CD14-positive monocyte (primary cell): ENCODE results near the gene ACKR4. TPM values are rescaled to one million over a fixed set of nuclear protein-coding genes. Genes with fewer than 3 reads are reported as not detected.

Source experiments
- DNase-seq, 3 donors: peaks; one replicate each; pipeline ENCODE4 v3.0.0-alpha.2; 2011 to 2022
- H2AFZ ChIP-seq: 2 replicates; pipeline ENCODE4 v1.6.0; 2012; ENCODE audit warnings: mild to moderate bottlenecking, low read depth, low read length, inconsistent platforms; ENCODE audit not compliant: insufficient read depth, poor library complexity, severe bottlenecking
- H3K27ac ChIP-seq, 2 donors: 1 replicate in 1 of 2; 2 replicates in 1 of 2; pipeline ENCODE4 v1.5.1; 2012 to 2013; ENCODE audit warnings: low read length in 2 of 2, control low read depth in 1 of 2, inconsistent platforms in 1 of 2, low read depth in 1 of 2, mild to moderate bottlenecking in 1 of 2
- H3K27me3 ChIP-seq, 2 donors: one replicate each; pipeline versions ENCODE4 v1.6.0 to v1.6.1; 2011 to 2013; ENCODE audit warnings: low read length in 2 of 2; ENCODE audit not compliant: control insufficient read depth in 2 of 2, insufficient read depth in 2 of 2
- H3K36me3 ChIP-seq, 2 donors: replicated peaks in 1 of 2; 1 replicate in 1 of 2; 2 replicates in 1 of 2; pipeline versions ENCODE4 v1.5.1 to v1.6.1; 2012 to 2013; ENCODE audit warnings: low read length in 2 of 2, control low read depth in 1 of 2, inconsistent platforms in 1 of 2, mild to moderate bottlenecking in 1 of 2; ENCODE audit not compliant: insufficient read depth in 2 of 2, control insufficient read depth in 1 of 2
- H3K4me1 ChIP-seq, 2 donors: 1 replicate in 1 of 2; 2 replicates in 1 of 2; pipeline versions ENCODE4 v1.5.1 to v1.6.1; 2012 to 2013; ENCODE audit warnings: low read length in 2 of 2, control low read depth in 1 of 2, inconsistent platforms in 1 of 2, mild to moderate bottlenecking in 1 of 2, moderate library complexity in 1 of 2; ENCODE audit not compliant: insufficient read depth in 2 of 2, control insufficient read depth in 1 of 2
- H3K4me2 ChIP-seq: replicated peaks from 2 replicates; pipeline ENCODE3; 2012; ENCODE audit warnings: low read length, moderate library complexity, mild to moderate bottlenecking; ENCODE audit not compliant: poor library complexity, severe bottlenecking; ENCODE audit errors: extremely low read depth
- H3K4me3 ChIP-seq, 3 experiments: fragments of 200-600 bp in 1 of 3; sonication (generic) in 1 of 3; replicated peaks in 1 of 3; 1 replicate in 2 of 3; 2 replicates in 1 of 3; pipeline ENCODE4 v1.5.1; 2011 to 2013; ENCODE audit warnings: low read length in 3 of 3, mild to moderate bottlenecking in 3 of 3, control low read depth in 2 of 3, low read depth in 2 of 3, inconsistent platforms in 1 of 3, moderate library complexity in 1 of 3
- H3K79me2 ChIP-seq: 2 replicates; pipeline ENCODE4 v1.6.0; 2012; ENCODE audit warnings: mild to moderate bottlenecking, control low read depth, inconsistent platforms, low read length, moderate library complexity; ENCODE audit not compliant: insufficient read depth
- H3K9ac ChIP-seq: 2 replicates; pipeline ENCODE4 v1.6.0; 2017; ENCODE audit warnings: low read length, mild to moderate bottlenecking; ENCODE audit not compliant: insufficient read depth, poor library complexity, severe bottlenecking
- H3K9me3 ChIP-seq, 2 donors: replicated peaks in 1 of 2; 1 replicate in 1 of 2; 2 replicates in 1 of 2; pipeline versions ENCODE4 v1.5.1 to v1.6.1; 2012 to 2013; ENCODE audit warnings: low read length in 2 of 2, control low read depth in 1 of 2; ENCODE audit not compliant: control insufficient read depth in 1 of 2, insufficient read depth in 1 of 2
- H4K20me1 ChIP-seq: 2 replicates; pipeline ENCODE4 v1.6.0; 2012; ENCODE audit warnings: mild to moderate bottlenecking, low read length, control low read depth, moderate library complexity; ENCODE audit not compliant: insufficient read depth
- H3K27ac Mint-ChIP-seq, 7 donors: one replicate each; pipeline ENCODE4 v1.8.0; 2020; ENCODE audit warnings: mild to moderate bottlenecking in 7 of 7, mixed read lengths in 7 of 7, moderate library complexity in 6 of 7, inconsistent platforms in 2 of 7
- H3K27me3 Mint-ChIP-seq, 3 donors: one replicate each; pipeline ENCODE4 v1.8.0; 2021 to 2022; ENCODE audit warnings: low read depth in 3 of 3, mild to moderate bottlenecking in 3 of 3, mixed read lengths in 3 of 3, moderate library complexity in 3 of 3, inconsistent platforms in 1 of 3
- H3K36me3 Mint-ChIP-seq, 2 donors: one replicate each; pipeline ENCODE4 v1.8.0; 2020; ENCODE audit warnings: mixed read lengths in 2 of 2, inconsistent platforms in 1 of 2, mild to moderate bottlenecking in 1 of 2
- H3K4me1 Mint-ChIP-seq: one replicate; pipeline ENCODE4 v1.8.0; 2020; ENCODE audit warnings: mild to moderate bottlenecking, mixed read lengths
- H3K4me3 Mint-ChIP-seq, 2 donors: one replicate each; pipeline ENCODE4 v1.8.0; 2020; ENCODE audit warnings: mild to moderate bottlenecking in 2 of 2, mixed read lengths in 2 of 2, moderate library complexity in 1 of 2
- H3K9me3 Mint-ChIP-seq, 7 donors: one replicate each; pipeline ENCODE4 v1.8.0; 2020 to 2022; ENCODE audit warnings: mixed read lengths in 7 of 7, mild to moderate bottlenecking in 6 of 7, moderate library complexity in 6 of 7, inconsistent platforms in 2 of 7
- WGBS: methylation state at CpG from one replicate; pipeline ENCODE4 v1.1.5; 2013; ENCODE audit warnings: missing lambda C conversion rate; ENCODE audit not compliant: insufficient coverage; 5-methylcytosine and 5-hydroxymethylcytosine counted together
- intact Hi-C, 2 donors: fragments of 100-400 bp; cut with micrococcal nuclease; formaldehyde crosslinking; loops; one replicate each; pipeline versions ENCODE4 v1.15.0 to v1.15.1; 2023
- polyA plus RNA-seq, 3 donors: library from polyadenylated mRNA; depleted of rRNA in 1 of 3; unstranded in 2 of 3; stranded (reverse) in 1 of 3; fragments of 300-500 nt in 2 of 3; fragments of >200 nt in 1 of 3; fragmentation: Illumina TruSeq in 2 of 3; gene quantifications; 1 replicate in 2 of 3; 2 replicates in 1 of 3; pipeline ENCODE4 v1.2.3, GENCODE V29; 2012 to 2021
- TF ChIP-seq, protein P1 (sequence below): fragments of 200-600 bp; IDR thresholded peaks from one replicate; pipeline ENCODE4 v1.8.0; 2022; ENCODE audit warnings: antibody characterized with exemption, mild to moderate bottlenecking

The ACKR4 gene
- polyA plus RNA-seq, 3 donors = 0.09 TPM; not detected in 2

DNA sequence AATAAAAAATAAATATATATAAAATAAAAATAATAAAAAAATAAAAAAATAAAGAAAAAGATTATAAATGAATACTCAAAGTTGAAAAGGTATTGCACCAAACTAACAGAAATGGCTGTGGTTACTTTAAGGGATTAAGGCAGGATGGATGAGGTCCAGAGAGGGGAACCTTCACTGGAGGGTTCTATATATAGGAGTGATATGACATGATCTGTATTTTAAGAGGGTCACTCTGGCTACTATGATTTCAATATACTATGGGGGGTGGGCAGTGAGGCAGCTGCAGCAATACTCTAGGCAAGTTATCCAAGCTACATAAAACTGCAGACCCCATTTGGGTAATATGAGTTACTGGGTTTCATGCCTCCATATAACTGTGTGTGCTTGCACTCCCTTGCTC, 38.0 kb downstream of the ACKR4 start:
- Histone ChIP-seq H3K79me2 (no peaks in the 10 kb centered on the region), H3K9me3 (no peaks in the 10 kb centered on the region), H3K4me2 (no peak overlapping the region), H3K4me3 (no peak overlapping the region), H3K9ac (no peak overlapping the region), H4K20me1 (no peaks in the 10 kb centered on the region), H3K36me3 (peaks cover 4 to 27% of the 10 kb centered on the region in 2 donors), H3K4me1 (no peaks in the 10 kb centered on the region), H2AFZ (no peak overlapping the region), H3K27me3 (no peaks in the 10 kb centered on the region), H3K27ac (no peak overlapping the region)
- DNase-seq = no peak
- Mint-ChIP-seq H3K4me3 (no peak overlapping the region), H3K4me1 (no peaks in the 10 kb centered on the region), H3K27me3 (no peaks in the 10 kb centered on the region), H3K27ac (no peak overlapping the region), H3K36me3 (peaks cover 12 to 22% of the 10 kb centered on the region in 2 donors), H3K9me3 (no peaks in the 10 kb centered on the region)
- intact Hi-C loops = no loop called here
- TF ChIP-seq, protein P1, sequence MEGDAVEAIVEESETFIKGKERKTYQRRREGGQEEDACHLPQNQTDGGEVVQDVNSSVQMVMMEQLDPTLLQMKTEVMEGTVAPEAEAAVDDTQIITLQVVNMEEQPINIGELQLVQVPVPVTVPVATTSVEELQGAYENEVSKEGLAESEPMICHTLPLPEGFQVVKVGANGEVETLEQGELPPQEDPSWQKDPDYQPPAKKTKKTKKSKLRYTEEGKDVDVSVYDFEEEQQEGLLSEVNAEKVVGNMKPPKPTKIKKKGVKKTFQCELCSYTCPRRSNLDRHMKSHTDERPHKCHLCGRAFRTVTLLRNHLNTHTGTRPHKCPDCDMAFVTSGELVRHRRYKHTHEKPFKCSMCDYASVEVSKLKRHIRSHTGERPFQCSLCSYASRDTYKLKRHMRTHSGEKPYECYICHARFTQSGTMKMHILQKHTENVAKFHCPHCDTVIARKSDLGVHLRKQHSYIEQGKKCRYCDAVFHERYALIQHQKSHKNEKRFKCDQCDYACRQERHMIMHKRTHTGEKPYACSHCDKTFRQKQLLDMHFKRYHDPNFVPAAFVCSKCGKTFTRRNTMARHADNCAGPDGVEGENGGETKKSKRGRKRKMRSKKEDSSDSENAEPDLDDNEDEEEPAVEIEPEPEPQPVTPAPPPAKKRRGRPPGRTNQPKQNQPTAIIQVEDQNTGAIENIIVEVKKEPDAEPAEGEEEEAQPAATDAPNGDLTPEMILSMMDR = no peak

DNA sequence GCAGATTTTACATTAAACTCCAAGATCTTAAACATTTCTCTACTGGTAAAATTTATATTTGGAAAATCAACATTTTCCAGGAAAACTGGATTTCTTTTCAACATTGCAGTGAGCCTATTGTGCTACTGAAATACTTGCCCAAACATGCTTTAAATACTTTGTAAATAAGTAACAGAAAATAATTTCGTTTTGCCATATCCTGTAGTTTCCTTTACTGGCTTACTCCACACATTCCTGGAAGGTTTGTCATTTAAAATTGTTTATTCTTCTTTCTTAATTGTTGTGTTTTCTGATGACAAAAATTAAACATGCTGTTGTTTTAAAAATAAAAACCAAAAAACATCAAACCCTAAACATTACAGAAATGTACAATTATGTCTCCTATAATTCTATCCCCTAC, 40.5 kb downstream of the ACKR4 start:
- no peaks in the 10 kb centered on the region for H3K9me3 ChIP-seq
- peaks cover 4 to 27% of the 10 kb centered on the region in 2 donors for H3K36me3 ChIP-seq
- H3K9ac ChIP-seq = no peak overlapping the region
- H3K4me2 ChIP-seq = no peak overlapping the region
- H3K4me1 Mint-ChIP-seq = peaks cover 2% of the 10 kb centered on the region
- H3K9me3 Mint-ChIP-seq = peaks cover 0 to 2% (median 0%) of the 10 kb centered on the region in 7 donors
- peaks cover 12 to 28% of the 10 kb centered on the region in 2 donors for H3K36me3 Mint-ChIP-seq
- TF ChIP-seq, protein P1 = no peak
- no peak overlapping the region for H3K4me3 ChIP-seq
- H3K79me2 ChIP-seq = no peaks in the 10 kb centered on the region
- no peak overlapping the region for H2AFZ ChIP-seq
- no peak overlapping the region for H3K27ac Mint-ChIP-seq
- H3K27ac ChIP-seq = no peak overlapping the region
- no peak for DNase-seq
- H3K4me1 ChIP-seq = no peaks in the 10 kb centered on the region
- no peaks in the 10 kb centered on the region for H3K27me3 ChIP-seq
- WGBS = no CpG with 5 or more reads among the region's 1 CpG
- H3K27me3 Mint-ChIP-seq = no peaks in the 10 kb centered on the region
- intact Hi-C loops = no loop called here
- H3K4me3 Mint-ChIP-seq = no peak overlapping the region
- no peaks in the 10 kb centered on the region for H4K20me1 ChIP-seq
